Thyroid gland (tissue), 4 donors: ENCODE results near the gene COTL1.

Experiments
- CTCF ChIP-seq, 6 experiments: fragments of 200-600 bp in 3 of 6; fragments of 450-650 bp in 3 of 6; sonication (generic) in 3 of 6; IDR thresholded peaks; one replicate each; pipeline ENCODE4 v1.5.1; 2016 to 2019; ENCODE audit warnings: antibody characterized with exemption in 6 of 6, mild to moderate bottlenecking in 2 of 6, inconsistent platforms in 1 of 6, moderate library complexity in 1 of 6
- POLR2A ChIP-seq, 2 donors: fragments of 450-650 bp; IDR thresholded peaks; one replicate each; pipeline ENCODE4 v1.6.1; 2017; ENCODE audit warnings: antibody characterized with exemption in 2 of 2, mild to moderate bottlenecking in 2 of 2, moderate library complexity in 1 of 2

GRCh38 chr16:84652566-84652965, 34.7 kb upstream of the COTL1 start:
- TF ChIP-seq CTCF (IDR thresholded peaks at IDR 0.05) (no peak), POLR2A (IDR thresholded peaks at IDR 0.05) (no peak)
